Activated CD8-positive, alpha-beta T cell treated with anti-CD3 and anti-CD28 coated beads, Interleukin-2, amount 10 ng/mL, durations not matched to agents 7 days and 5 days (primary cell): ENCODE results near the gene GTPBP3. TPM values are rescaled to one million over a fixed set of nuclear protein-coding genes. Genes with fewer than 3 reads are reported as not detected.

ENCODE experiments used
- ATAC-seq: fragments of 150-1000 bp; cut with Tn5 transposase; one replicate; pipeline ENCODE4 v1.10.0; 2021; ENCODE audit warnings: moderate library complexity
- CTCF ChIA-PET: fragments of 350-600 bp; sonication (Branson Sonifier 250); formaldehyde crosslinking; loops from one replicate; lab custom pipeline; 2021; ENCODE audit warnings: antibody characterized with exemption; lab: Charles Lee
- POLR2A ChIA-PET: fragments of 350-600 bp; sonication (Branson Sonifier 250); formaldehyde crosslinking; loops from one replicate; lab custom pipeline; 2021; ENCODE audit warnings: antibody characterized with exemption; lab: Charles Lee
- DNase-seq: peaks from one replicate; pipeline ENCODE4 v3.0.0-alpha.2; 2020
- H3K27ac Mint-ChIP-seq: one replicate; pipeline ENCODE4 v1.8.0; 2021; ENCODE audit warnings: mild to moderate bottlenecking, mixed read lengths
- H3K27me3 Mint-ChIP-seq: one replicate; pipeline ENCODE4 v1.8.0; 2021; ENCODE audit warnings: low read depth, mixed read lengths
- H3K36me3 Mint-ChIP-seq: one replicate; pipeline ENCODE4 v1.8.0; 2021; ENCODE audit warnings: low read depth, mixed read lengths
- H3K4me1 Mint-ChIP-seq: one replicate; pipeline ENCODE4 v1.8.0; 2021; ENCODE audit warnings: low read depth, mixed read lengths
- H3K4me3 Mint-ChIP-seq: one replicate; pipeline ENCODE4 v1.8.0; 2021; ENCODE audit warnings: mild to moderate bottlenecking, mixed read lengths
- H3K9me3 Mint-ChIP-seq: one replicate; pipeline ENCODE4 v1.8.0; 2022; ENCODE audit warnings: mixed read lengths; ENCODE audit not compliant: insufficient read depth
- total RNA-seq, 2 experiments: library from RNA; stranded (reverse); gene quantifications; one replicate each; pipeline ENCODE4 v1.2.3, GENCODE V29; 2021

The GTPBP3 gene
- total RNA-seq, 2 experiments from 2014 or later, result 38.6 to 39.4 TPM

- Mint-ChIP-seq H3K4me3 (no peak overlapping the region), H3K9me3 (peaks cover 7% of the 10 kb centered on the region), H3K27me3 (peaks cover 11% of the 10 kb centered on the region), H3K27ac (no peak overlapping the region), H3K4me1 (peaks cover 11% of the 10 kb centered on the region), H3K36me3 (peaks cover 4% of the 10 kb centered on the region)
- ATAC-seq (no peak), DNase-seq (no peak)
- POLR2A ChIA-PET, result no interaction called here
- CTCF ChIA-PET, result interaction anchor here (2.3 kb wide), 1 partner anchor 7 kb away, joined by 10 read pairs; no protein-coding TSS in a partner anchor
Measured at GRCh38 chr19:17378271-17378670, 40.9 kb downstream of the GTPBP3 start.

DNA sequence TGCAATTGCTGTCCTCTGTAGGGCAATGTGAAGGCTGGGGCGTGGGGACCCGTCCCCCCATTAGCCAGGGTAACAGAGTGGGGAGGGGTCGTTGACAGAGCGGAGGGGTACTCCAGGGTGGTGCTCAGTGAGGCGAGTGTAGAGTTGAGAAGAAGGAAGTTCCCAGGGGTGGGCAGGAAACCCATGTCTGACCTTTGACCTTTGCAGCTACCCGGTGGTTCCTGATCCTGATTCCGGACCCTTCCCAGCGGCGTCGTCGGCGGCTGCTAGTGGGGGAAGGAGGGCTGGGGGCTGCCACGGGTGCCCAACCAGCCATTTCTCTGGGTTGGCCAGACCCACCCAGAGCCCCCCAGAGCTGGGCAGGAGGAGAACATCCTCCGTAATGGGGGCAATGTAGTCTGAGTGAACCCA lies 41.9 kb downstream of the GTPBP3 start:
- H3K36me3 Mint-ChIP-seq, result peaks cover 4% of the 10 kb centered on the region

GRCh38 chr19:17380426-17381138 lies 43.2 kb downstream of the GTPBP3 start:
- Mint-ChIP-seq H3K4me1 (peaks cover 16% of the 10 kb centered on the region), H3K4me3 (no peak overlapping the region), H3K27me3 (peaks cover 11% of the 10 kb centered on the region), H3K9me3 (peaks cover 7% of the 10 kb centered on the region), H3K36me3 (peaks cover 4% of the 10 kb centered on the region), H3K27ac (no peak overlapping the region)
- CTCF ChIA-PET, result interaction anchor here (1.1 to 1.4 kb wide), 2 partner anchors 11 to 35 kb away, joined by 3 to 5 read pairs; no protein-coding TSS in a partner anchor
- POLR2A ChIA-PET, result no interaction called here
- ATAC-seq (no peak), DNase-seq (no peak)

More for the DNA sequence above, 41.9 kb downstream of the GTPBP3 start:
- peaks cover 11% of the 10 kb centered on the region for H3K27me3 Mint-ChIP-seq
- POLR2A ChIA-PET, result no interaction called here
- ATAC-seq (no peak), DNase-seq (no peak)
- CTCF ChIA-PET, result no interaction called here
- H3K4me1 Mint-ChIP-seq, result peaks cover 16% of the 10 kb centered on the region
- peak overlapping the region; percentile 42 for H3K27ac Mint-ChIP-seq
- peaks cover 7% of the 10 kb centered on the region for H3K9me3 Mint-ChIP-seq
- no peak overlapping the region for H3K4me3 Mint-ChIP-seq

- ChIA-PET POLR2A (interaction anchor here (0.8 kb wide), 1 partner anchor 19 kb away, joined by 3 read pairs; the partner anchor contains the start of gene BST2), CTCF (interaction anchor here (0.6 to 2.8 kb wide), 25 partner anchors 8 to 131 kb away, joined by 3 to 30 read pairs (median 6); partner anchors contain the start of genes ANKLE1, BABAM1, GTPBP3 and PLVAP)
- H3K36me3 Mint-ChIP-seq, result no peaks in the 10 kb centered on the region
- H3K9me3 Mint-ChIP-seq, result peaks cover 7% of the 10 kb centered on the region
- no peak overlapping the region for H3K27ac Mint-ChIP-seq
- peaks cover 20% of the 10 kb centered on the region for H3K4me1 Mint-ChIP-seq
- ATAC-seq (peak; percentile 52), DNase-seq (peak; percentile 73)
- no peak overlapping the region for H3K4me3 Mint-ChIP-seq
- H3K27me3 Mint-ChIP-seq, result peaks cover 15% of the 10 kb centered on the region
Measured at GRCh38 chr19:17385878-17386611, 48.7 kb downstream of the GTPBP3 start.

- Mint-ChIP-seq H3K4me1 (peaks cover 22% of the 10 kb centered on the region), H3K9me3 (peaks cover 7% of the 10 kb centered on the region), H3K36me3 (peaks cover 3% of the 10 kb centered on the region), H3K4me3 (no peak overlapping the region), H3K27me3 (peaks cover 15% of the 10 kb centered on the region), H3K27ac (no peak overlapping the region)
- ChIA-PET POLR2A (interaction anchor here (0.6 to 1.5 kb wide), 2 partner anchors 16 to 87 kb away, joined by 3 read pairs; partner anchors contain the start of gene BST2), CTCF (interaction anchor here (1.0 to 4.2 kb wide), 19 partner anchors 10 to 129 kb away, joined by 3 to 22 read pairs (median 5); partner anchors contain the start of genes DDA1, MRPL34 and MVB12A)
- no peak for ATAC-seq
- no peak for DNase-seq
Measured at GRCh38 chr19:17389288-17389687, 51.9 kb downstream of the GTPBP3 start.

GRCh38 chr19:17389957-17390664 lies 52.8 kb downstream of the GTPBP3 start:
- POLR2A ChIA-PET, result interaction anchor here (0.5 to 1.5 kb wide), 2 partner anchors 16 to 174 kb away, joined by 3 read pairs; partner anchors contain the start of gene BST2
- Mint-ChIP-seq H3K27me3 (peaks cover 15% of the 10 kb centered on the region), H3K4me1 (peaks cover 27% of the 10 kb centered on the region), H3K36me3 (peaks cover 7% of the 10 kb centered on the region), H3K27ac (no peak overlapping the region), H3K9me3 (peaks cover 7% of the 10 kb centered on the region), H3K4me3 (peak overlapping the region; percentile 79)
- CTCF ChIA-PET, result interaction anchor here (0.7 to 4.2 kb wide), 18 partner anchors 9 to 618 kb away, joined by 3 to 22 read pairs (median 5); partner anchors contain the start of genes DDA1, MRPL34 and MVB12A
- ATAC-seq (no peak), DNase-seq (no peak)

DNA sequence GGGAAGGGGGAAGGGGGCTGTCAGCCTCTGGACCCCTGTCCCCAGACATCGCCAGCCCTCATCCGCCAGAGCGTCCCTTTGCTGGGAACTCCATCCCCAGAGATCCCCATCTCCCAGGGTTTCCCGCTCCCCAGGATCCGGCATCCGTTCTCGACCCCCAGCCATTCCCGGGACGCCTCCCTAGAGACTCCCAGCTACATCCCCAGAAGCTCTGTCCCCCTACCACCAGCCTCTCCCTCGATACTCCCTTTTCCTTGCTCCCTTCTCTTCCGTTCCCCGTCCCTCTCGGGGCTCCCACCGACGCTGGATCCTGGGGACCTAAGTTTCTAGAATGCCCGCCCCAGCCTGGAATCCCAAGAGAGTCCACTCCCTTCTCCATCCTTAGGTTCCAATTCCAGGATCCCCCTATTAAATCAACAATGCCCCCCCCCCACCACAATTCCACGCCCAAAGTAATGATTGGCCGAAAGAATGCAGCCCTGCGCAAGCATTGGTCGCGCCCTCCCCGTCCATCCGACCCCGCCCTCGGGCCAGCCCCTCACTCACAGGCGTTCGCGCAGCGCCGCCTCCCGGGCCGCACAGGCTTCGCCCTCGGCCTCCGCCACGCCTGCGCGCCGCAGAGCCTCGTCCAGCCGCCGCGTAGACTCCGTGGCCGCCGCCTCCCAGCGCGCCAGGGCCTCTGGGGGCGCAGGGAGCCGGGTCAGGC lies 53.5 kb downstream of the GTPBP3 start:
- Mint-ChIP-seq H3K4me3 (peak overlapping the region; percentile 79), H3K36me3 (peaks cover 9% of the 10 kb centered on the region), H3K4me1 (peaks cover 32% of the 10 kb centered on the region), H3K27me3 (peaks cover 15% of the 10 kb centered on the region), H3K27ac (no peak overlapping the region), H3K9me3 (peaks cover 7% of the 10 kb centered on the region)
- POLR2A ChIA-PET, result interaction anchor here (0.6 to 1.7 kb wide), 2 partner anchors 84 to 159 kb away, joined by 4 to 6 read pairs; no protein-coding TSS in a partner anchor
- peak; percentile 91 for DNase-seq
- peak; percentile 98 for ATAC-seq
- CTCF ChIA-PET, result interaction anchor here (0.7 to 4.2 kb wide), 12 partner anchors 10 to 619 kb away, joined by 3 to 22 read pairs (median 6); partner anchors contain the start of genes BST2, DDA1, MRPL34 and MVB12A

DNA sequence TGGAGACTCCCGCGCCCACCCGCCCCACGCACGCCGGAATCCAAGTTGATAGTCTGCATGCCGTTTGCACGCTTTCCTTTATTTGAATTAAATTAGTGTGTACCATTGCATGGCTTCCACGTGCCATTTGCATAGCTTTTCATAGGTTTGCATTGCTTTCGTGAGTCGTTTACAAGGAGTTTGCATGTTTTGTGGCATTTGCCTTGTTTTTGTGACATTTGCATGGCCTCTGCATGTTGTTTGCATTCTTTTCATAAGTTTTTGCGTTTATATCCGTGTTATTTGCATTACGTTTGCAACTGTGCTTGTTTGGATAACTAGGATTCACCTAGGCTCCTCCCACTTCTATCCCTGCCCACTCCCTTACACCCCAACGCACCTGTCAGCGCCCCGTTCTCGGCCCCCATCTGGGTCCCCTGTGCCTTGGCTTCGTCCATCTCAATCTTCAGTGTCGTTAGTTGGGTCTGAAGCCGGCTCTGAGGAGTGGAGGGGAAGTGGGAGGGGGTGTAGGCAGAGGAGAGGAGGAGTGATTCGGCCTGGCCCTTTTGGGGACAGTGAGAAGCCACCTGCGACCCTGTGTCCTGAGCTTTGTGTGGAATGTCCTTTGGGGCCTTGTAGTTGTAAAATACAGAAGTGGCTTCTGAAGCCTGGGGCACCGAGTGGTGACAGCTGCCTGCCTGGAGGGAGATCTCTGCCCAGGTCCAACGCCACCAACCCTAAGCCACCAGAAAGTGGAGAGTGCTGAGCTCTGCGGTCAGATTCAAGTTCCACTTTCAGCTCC lies 54.2 kb downstream of the GTPBP3 start:
- no peak for ATAC-seq
- peak overlapping the region; percentile 79 for H3K4me3 Mint-ChIP-seq

More for the DNA sequence above, 54.2 kb downstream of the GTPBP3 start:
- Mint-ChIP-seq H3K36me3 (peaks cover 9% of the 10 kb centered on the region), H3K27ac (no peak overlapping the region), H3K9me3 (peaks cover 7% of the 10 kb centered on the region), H3K4me1 (peaks cover 32% of the 10 kb centered on the region), H3K27me3 (peaks cover 15% of the 10 kb centered on the region)
- no peak for DNase-seq
- ChIA-PET CTCF (interaction anchor here (1.0 to 4.2 kb wide), 9 partner anchors 11 to 99 kb away, joined by 4 to 13 read pairs (median 5); partner anchors contain the start of genes BST2, DDA1, MRPL34 and MVB12A), POLR2A (interaction anchor here (0.6 to 1.7 kb wide), 7 partner anchors 11 to 158 kb away, joined by 3 to 7 read pairs (median 4); partner anchors contain the start of genes BST2 and MVB12A)
